ENCODE results near the gene ANKUB1.

- TF ChIP-seq CTCF (IDR thresholded peaks at IDR 0.05) (no peak), POLR2A (IDR thresholded peaks at IDR 0.05) (no peak), POLR2AphosphoS5 (IDR thresholded peaks at IDR 0.05) (no peak)
Observed at GRCh38 chr3:149831321-149831720, 39.0 kb upstream of the ANKUB1 start.

Data from breast epithelium (tissue), 3 donors.